AG09319 (cell line): Measurements from ENCODE around the gene CDC42BPA.

Source experiments
- DNase-seq: peaks from one replicate; pipeline ENCODE4 v3.0.0-alpha.2; 2010; ENCODE audit warnings: low read depth; ENCODE audit errors: extremely low read depth
- CTCF ChIP-seq: IDR thresholded peaks from 2 replicates; pipeline ENCODE4 v1.5.1; 2011; ENCODE audit warnings: low read depth, mild to moderate bottlenecking, inconsistent platforms, low read length, moderate library complexity

Gene CDC42BPA

GRCh38 chr1:227314014-227314848 lies 4.1 kb downstream of the CDC42BPA start:
- TF ChIP-seq CTCF = no peak
- DNase-seq = no peak

- TF ChIP-seq CTCF = no peak
- no peak for DNase-seq
Measured at GRCh38 chr1:227312361-227313025, 5.8 kb downstream of the CDC42BPA start.

GRCh38 chr1:227311389-227312001 lies 6.8 kb downstream of the CDC42BPA start:
- DNase-seq = no peak
- TF ChIP-seq CTCF = no peak

DNA sequence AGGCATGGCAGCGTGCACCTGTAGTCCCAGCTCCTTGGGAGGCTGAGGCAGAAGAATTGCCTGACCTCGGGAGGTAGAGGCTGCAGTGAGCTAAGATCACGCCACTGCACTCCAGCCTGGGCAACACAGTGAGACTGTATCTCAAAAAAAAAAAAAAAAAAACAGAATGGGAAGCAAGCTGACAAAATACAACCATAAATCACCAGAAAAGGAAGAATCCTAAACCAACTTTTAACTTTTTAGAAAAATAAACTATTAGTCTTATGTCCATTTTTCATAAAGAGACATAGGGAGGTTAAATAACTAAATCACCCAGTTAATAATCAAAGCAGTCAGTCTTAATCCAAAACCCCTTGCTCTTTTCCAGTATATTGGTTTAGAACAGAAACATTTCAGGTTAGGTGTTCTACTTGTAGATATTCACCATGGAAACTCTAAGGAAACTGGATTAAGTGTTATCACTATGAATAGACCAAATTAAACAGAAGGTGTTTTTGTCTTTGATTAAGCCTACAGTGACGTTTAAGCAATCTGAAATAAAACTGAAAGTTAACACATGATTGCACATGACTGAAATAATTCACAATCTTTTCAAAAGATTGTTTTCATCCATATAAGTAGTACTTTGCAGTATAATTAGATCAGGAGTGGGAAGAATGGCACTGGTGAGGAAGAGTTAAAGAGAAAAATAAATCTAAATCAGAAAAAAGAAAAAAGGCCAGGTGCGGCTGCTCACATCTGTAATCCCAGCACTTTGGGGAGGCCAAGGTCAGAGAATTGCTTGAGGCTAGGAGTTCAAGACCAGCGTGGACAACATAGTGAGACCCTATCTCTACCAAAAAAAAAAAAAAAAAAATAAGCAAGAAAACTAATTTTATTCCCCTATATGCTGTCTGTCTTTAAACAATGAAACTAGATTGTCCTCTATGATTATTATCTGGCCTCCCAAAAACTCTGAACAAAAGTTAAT lies 9.6 kb downstream of the CDC42BPA start:
- TF ChIP-seq CTCF = no peak
- no peak for DNase-seq

GRCh38 chr1:227306689-227307088 lies 11.6 kb downstream of the CDC42BPA start:
- TF ChIP-seq CTCF = no peak

DNA sequence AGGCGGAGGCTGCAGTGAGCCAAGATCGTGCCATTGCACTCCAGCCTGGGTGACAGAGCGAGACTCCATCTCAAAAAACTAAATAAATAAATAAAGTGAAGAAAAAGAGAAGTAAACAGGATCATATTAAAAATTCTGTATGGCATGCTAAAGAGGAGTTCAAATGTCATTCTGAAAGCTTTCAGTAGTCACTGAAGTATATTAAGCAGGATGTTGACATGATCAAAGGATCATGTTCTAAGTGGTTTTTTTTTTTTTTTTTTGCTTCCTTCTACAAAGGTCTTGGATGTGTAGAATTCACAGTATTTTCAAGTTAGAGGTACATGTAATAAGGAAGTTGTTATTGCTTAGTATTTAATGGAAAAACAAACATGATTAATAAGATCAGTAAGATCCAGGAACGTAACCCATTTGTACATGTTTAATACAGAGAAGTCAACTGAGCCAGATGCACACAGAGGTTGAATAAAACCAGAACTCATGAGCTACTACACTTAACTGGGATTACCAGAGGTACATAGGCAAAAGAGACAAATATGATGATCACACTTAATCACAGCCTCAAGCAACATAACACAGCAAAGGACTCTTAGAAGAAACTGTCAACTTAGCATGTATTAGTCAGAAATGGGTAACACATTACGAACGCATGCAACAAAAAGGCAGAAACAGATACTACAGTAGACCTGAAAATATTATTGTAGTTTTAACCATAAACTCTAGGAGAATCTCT lies 12.2 kb downstream of the CDC42BPA start:
- no peak for DNase-seq
- TF ChIP-seq CTCF = no peak

More at GRCh38 chr1:227306689-227307088, 11.6 kb downstream of the CDC42BPA start:
- no peak for DNase-seq
